ENCODE measurements around the gene DIRAS1.

DIRAS1 gene, protein sequence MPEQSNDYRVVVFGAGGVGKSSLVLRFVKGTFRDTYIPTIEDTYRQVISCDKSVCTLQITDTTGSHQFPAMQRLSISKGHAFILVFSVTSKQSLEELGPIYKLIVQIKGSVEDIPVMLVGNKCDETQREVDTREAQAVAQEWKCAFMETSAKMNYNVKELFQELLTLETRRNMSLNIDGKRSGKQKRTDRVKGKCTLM

DNA sequence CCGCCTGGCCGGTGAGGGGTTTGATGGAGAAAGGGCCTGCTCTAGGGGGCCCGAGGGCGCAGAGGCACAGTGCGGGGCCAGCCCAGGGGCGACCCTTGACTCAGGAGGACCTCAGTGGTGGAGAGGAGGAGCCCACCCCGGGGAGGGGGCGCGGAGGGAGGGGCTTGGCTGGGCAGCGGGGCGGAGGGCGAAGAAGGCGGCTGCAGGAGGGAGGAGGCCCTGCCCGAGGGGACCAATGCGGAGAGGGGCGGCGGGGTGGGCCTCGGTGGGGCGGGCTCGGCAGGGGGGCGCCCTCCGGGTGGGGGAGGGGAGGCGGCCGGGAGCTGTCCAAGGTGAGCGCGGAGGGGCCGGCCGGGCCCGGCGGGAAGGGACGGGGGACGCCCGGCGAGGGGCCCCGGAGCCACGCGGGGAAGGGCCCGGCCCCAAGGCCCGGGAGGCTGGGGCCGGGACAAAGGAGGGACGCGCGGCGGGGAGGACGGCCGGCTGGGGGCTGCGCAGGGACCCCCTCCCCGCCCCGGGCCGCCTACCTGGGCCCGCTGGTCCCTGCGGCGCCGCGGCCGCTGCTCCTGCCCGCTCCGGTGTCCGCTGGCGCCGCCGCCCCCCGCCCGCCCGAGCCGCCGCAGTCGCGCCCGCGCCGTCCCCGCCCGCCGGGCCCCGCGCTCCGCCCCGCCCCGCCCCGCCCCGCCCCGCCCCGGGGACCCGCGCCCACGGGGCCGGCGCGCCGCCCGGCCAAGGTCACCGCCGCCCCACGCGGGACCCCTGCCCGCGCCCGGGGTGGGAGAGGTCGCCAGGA is at the start of gene DIRAS1:
TSS of gene DIRAS1 (minus strand) at position 596 of the 793 bp plus-strand sequence. CDS start 3,566 bp downstream, outside the sequence.
- no peak for DNase-seq (ENCODE audit: low read depth in 1 of 2, low spot score in 1 of 2)
- TF ChIP-seq JUND (IDR thresholded peaks at IDR 0.05; ENCODE audit: low read depth): no peak
- in situ Hi-C loops (cut with HindIII; ENCODE audit: low pct_unique_long_range_greater_than_20kb, low sequenced_read_pairs): no loop called here

DNA sequence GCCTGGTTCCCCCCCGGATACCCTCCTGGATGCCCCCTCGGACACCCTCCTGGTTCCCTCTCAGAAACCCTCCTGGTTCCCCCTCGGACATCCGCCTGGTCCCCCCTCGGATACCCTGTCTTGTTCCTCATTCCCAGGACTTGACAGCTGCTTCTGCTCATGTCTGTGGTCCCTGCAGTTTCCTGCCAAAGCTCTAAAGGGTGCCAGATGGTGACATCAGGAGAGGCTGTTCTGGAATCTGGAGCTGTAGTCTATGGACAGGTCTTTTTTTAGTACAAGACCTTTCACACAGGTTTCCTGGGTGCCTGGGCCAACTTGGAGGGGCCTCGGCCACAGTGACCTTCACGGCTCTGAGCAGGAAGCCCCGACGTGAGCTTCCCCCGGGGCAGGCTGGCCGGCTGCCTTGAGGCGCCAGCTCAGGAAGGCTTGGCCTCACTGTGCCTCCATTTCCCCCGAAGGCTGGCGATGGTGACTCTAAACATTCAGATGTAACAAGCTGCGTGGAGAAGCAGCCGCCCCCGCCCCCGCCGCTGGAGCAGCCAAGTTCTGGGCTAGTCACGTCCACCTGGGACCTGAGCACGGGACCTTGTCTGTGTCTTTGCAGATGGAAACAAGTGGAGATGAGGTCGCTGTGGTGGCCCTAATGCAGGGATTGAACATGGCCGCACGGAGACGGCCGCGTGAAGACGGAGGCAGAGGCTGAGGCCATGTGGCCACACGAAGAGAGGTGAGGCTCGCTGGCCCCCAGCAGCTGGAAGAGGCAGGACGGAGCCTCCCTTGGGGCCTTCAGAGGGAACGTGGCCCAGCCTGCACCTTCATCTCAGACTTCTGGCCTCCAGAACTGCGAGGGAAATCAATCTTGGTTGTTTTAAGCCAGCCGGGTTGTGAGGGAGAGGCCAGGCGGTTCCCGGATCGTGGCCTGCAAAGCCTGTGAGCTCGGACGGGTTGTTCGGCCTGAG is 49.2 kb upstream of the DIRAS1 start:
- in situ Hi-C loops (cut with HindIII; ENCODE audit: low pct_unique_long_range_greater_than_20kb, low sequenced_read_pairs): no loop called here
- TF ChIP-seq JUND (IDR thresholded peaks at IDR 0.05; ENCODE audit: low read depth): no peak
- no peak for DNase-seq (ENCODE audit: low read depth in 1 of 2, low spot score in 1 of 2)

DNA sequence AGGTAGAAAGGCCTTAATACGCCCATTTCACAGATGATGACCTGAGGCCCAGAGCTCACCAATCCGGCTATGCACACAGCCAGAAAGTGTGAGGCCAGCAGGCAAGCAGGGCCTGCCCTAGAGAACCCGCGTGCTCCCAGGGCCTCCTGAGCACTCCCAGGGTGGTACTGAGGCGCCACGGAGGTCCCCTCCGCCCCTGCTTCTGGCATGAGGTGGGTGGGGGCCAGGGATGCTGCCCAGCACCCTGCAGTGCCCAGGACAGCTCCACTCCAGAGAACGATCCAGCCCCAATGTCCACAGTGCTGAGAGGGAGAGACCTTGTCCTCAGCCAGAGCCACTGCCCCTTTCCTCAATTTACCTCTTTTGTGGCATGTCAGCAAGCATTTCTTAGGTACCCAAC is 48.0 kb upstream of the DIRAS1 start:
- no peak for TF ChIP-seq JUND (IDR thresholded peaks at IDR 0.05; ENCODE audit: low read depth)
- in situ Hi-C loops (cut with HindIII; ENCODE audit: low pct_unique_long_range_greater_than_20kb, low sequenced_read_pairs): no loop called here
- DNase-seq (ENCODE audit: low read depth in 1 of 2, low spot score in 1 of 2): no peak

GRCh38 chr19:2768365-2769132 is 47.4 kb upstream of the DIRAS1 start:
- TF ChIP-seq JUND (IDR thresholded peaks at IDR 0.05; ENCODE audit: low read depth): no peak
- no peak for DNase-seq (ENCODE audit: low read depth in 1 of 2, low spot score in 1 of 2)
- in situ Hi-C loops (cut with HindIII; ENCODE audit: low pct_unique_long_range_greater_than_20kb, low sequenced_read_pairs): no loop called here

GRCh38 chr19:2767688-2768087 is 46.5 kb upstream of the DIRAS1 start:
- TF ChIP-seq JUND (IDR thresholded peaks at IDR 0.05; ENCODE audit: low read depth): no peak
- in situ Hi-C loops (cut with HindIII; ENCODE audit: low pct_unique_long_range_greater_than_20kb, low sequenced_read_pairs): no loop called here
- no peak for DNase-seq (ENCODE audit: low read depth in 1 of 2, low spot score in 1 of 2)

GRCh38 chr19:2766594-2767372 is 45.6 kb upstream of the DIRAS1 start:
- no peak for TF ChIP-seq JUND (IDR thresholded peaks at IDR 0.05; ENCODE audit: low read depth)
- no peak for DNase-seq (ENCODE audit: low read depth in 1 of 2, low spot score in 1 of 2)
- in situ Hi-C loops (cut with HindIII; ENCODE audit: low pct_unique_long_range_greater_than_20kb, low sequenced_read_pairs): no loop called here

DNA sequence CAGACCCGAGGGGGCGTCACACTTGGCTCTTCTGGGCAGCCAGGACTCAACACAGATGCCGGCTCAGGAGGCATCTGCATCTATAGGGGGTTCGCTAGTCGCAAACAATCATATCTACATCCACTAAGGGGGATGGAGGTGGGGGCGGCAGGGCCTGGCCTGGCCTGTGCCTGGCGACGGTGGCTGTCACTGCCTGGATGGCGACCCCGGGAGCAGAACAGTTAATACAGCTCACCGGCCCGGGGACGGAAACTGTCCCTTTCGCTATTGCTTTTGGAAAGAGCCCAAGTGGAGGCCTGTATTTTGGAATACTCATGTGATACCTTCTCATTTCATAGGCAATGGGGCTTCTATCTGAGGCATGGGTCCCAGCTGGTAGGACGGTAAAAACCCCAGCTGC is 44.2 kb upstream of the DIRAS1 start:
- DNase-seq (ENCODE audit: low read depth in 1 of 2, low spot score in 1 of 2): no peak
- in situ Hi-C loops (cut with HindIII; ENCODE audit: low pct_unique_long_range_greater_than_20kb, low sequenced_read_pairs): no loop called here
- no peak for TF ChIP-seq JUND (IDR thresholded peaks at IDR 0.05; ENCODE audit: low read depth)

DNA sequence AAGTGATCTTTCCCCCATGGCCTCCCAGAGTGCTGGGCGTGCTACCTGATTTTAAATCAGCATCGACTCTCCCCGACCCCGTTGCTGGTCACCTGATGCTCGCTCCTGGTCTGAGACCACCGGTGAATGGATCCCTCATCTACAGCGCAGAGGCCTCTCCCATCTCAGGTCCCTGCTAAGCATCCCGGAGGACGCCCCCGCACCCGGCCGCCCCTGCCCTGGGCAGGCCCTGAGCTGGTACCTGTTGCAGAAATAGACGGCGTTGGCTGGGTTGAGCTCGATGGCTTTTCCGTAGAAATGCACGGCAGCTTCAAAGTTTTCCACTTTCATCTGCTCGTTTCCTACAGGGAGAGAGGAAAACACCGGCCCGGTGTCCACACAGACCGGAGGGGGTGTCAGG is 43.8 kb upstream of the DIRAS1 start:
- DNase-seq (ENCODE audit: low read depth in 1 of 2, low spot score in 1 of 2): no peak
- TF ChIP-seq JUND (IDR thresholded peaks at IDR 0.05; ENCODE audit: low read depth): no peak
- in situ Hi-C loops (cut with HindIII; ENCODE audit: low pct_unique_long_range_greater_than_20kb, low sequenced_read_pairs): no loop called here

DNA sequence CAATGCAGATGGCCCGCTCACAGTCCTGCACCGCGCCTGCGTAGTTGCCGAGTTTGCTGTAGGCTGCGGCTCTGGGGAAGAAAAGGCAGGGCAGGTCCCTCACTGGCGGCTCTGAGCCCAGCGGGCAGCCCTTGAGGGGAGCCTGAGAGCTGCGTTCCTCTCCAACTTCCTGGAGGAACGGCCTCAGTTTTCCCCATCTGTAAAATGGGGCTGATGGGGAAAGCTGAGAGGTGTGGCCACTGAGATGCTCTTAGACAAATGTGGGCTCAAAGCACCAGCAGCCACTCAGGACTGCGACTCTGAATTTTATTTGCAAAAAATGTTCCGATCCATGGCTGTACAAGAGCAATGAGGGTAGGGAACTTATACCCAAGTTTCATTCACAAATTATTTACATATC is 42.5 kb upstream of the DIRAS1 start:
- no peak for DNase-seq (ENCODE audit: low read depth in 1 of 2, low spot score in 1 of 2)
- TF ChIP-seq JUND (IDR thresholded peaks at IDR 0.05; ENCODE audit: low read depth): no peak
- in situ Hi-C loops (cut with HindIII; ENCODE audit: low pct_unique_long_range_greater_than_20kb, low sequenced_read_pairs): no loop called here

GRCh38 chr19:2762783-2763496 is 41.8 kb upstream of the DIRAS1 start:
- in situ Hi-C loops (cut with HindIII; ENCODE audit: low pct_unique_long_range_greater_than_20kb, low sequenced_read_pairs): no loop called here
- no peak for DNase-seq (ENCODE audit: low read depth in 1 of 2, low spot score in 1 of 2)
- TF ChIP-seq JUND (IDR thresholded peaks at IDR 0.05; ENCODE audit: low read depth): no peak
